ENCODE data around the gene SAPCD1.

Gene SAPCD1

DNA sequence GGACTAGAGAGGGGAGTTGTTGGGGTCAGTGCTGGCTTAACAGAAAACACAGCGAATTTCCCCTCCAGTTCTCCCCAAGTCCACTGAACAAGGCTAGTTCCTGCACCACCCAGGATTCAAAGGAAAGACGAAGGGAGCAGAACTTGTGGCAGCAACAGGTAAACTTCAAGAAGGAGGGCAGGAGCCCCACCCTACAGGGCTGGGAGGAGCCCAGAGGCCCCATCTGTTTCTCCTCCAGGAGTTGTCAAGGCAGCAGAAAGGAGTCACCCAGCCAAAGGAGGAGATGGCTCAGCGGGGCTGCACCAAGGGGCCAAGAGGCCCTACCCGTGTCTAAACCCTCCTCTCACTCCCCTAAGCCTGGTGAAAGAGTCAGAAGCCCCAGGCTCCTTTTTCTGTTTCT is 1.7 kb downstream of the SAPCD1 start:
- Mint-ChIP-seq H3K4me1 (peaks cover 3% of the 10 kb centered on the region), H3K27me3 (no peaks in the 10 kb centered on the region), H3K27ac (no peak overlapping the region), H3K36me3 (peaks cover 13% of the 10 kb centered on the region), H3K9me3 (no peaks in the 10 kb centered on the region), H3K4me3 (no peak overlapping the region)

DNA sequence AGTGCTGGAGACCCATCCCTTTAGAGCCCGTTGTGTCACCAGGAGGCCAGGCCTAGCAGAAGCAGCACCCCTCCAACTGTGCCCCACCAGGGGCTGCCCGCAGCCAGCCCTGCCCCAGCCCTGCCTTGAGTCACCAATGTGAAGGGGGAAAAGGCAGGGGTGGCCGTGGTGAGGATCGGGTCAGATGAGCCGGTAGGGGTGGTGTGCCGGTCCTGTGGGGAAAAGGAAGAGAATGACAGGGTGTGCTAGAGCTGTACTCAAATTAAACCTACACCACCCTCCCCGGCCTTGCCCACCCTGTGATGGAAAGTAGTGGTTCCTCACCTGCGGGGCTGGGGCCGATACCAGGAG is 3.1 kb downstream of the SAPCD1 start:
- Mint-ChIP-seq H3K4me1 (peaks cover 10% of the 10 kb centered on the region), H3K9me3 (no peaks in the 10 kb centered on the region), H3K27ac (no peak overlapping the region), H3K27me3 (no peaks in the 10 kb centered on the region), H3K36me3 (peaks cover 5% of the 10 kb centered on the region), H3K4me3 (no peak overlapping the region)

DNA sequence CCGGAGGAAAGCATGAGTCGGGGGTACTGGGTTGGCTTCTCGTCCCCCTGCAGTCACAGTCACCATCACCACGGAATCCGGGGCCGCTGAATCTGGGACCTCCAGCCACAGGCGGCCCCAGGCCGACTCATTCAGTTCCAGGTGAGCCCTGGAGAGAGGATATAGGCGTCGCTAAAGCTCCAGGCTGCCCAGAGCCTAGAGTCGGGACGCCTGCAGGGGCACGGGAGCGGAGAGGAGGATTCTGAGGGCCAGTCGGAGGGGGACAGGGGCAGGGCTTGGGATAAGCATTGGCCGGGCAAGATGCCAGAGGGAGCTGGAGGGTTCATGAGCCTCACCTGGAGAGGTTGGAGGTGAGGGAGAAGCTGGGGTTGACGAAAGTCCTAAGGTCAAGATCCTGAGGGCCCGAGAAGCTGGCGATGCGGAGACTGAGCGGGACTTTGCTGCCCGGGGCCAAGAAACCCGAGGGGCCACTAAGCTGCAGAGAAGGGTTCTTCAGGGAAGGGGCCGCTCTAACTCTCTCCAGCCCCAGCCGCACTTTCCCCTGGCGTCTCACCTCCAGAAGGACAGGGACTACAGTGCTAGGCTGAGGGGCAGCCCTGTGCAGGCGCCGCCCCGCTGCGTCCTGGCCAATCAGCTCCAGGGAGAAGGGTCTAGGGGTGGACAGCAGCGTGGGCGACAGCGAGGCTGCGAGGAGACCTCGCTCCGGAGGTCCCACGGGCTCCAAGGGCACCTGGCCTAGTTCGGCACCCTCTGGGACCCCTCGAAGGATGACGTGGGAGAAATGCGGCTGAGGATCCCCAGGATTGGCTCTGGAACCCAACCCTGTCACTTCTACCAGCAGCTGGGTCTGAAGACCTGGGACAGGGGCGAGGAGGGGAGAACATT is 3.7 kb downstream of the SAPCD1 start:
- Mint-ChIP-seq H3K4me1 (peaks cover 12% of the 10 kb centered on the region), H3K9me3 (no peaks in the 10 kb centered on the region), H3K27me3 (no peaks in the 10 kb centered on the region), H3K36me3 (peaks cover 5% of the 10 kb centered on the region), H3K4me3 (no peak overlapping the region), H3K27ac (no peak overlapping the region)

GRCh38 chr6:31767096-31767645 is 4.7 kb downstream of the SAPCD1 start:
- no peak overlapping the region for H3K4me3 Mint-ChIP-seq

DNA sequence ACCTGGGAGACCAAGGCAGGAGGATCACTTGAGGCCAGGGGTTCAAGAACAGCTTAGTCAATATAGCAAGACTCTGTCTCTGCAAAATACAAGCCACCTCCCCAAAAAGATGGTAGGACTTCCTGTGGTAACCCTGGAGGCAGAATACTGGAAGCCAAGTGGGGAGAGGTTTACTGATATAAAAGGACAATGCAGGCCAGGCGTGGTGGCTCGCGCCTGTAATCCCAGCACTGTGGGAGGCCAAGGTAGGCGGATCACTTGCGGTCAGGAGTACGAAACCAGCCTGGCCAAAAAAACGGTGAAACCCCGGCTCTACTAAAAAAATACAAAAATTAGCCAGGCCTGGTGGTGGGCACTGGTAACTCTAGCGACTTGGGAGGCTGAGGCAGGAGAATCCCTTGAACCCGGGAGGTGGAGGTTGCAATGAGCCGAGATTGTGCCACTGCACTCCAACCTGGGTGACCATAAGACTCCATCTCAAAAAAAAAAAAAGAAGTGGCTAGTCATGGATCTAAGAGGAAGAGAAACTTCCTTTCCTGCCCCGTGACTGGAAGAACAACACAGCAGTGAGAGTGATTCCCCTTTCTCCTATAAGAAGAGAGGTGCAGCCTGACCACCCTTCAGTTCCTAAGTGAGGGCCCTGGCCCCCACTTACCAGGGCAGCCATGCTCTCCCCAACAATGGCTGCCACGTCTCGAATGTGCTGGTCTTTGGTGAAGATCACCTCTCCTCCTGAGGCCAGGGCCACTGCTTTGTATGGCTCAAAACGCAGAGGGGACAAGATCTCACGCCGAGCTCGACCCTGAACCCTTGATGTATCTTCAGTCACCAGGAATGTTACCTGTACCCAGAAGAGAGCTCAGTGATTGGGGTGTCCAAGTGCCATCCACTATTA is 6.2 kb downstream of the SAPCD1 start:
- H3K27ac Mint-ChIP-seq, result no peak overlapping the region
- no peaks in the 10 kb centered on the region for H3K27me3 Mint-ChIP-seq
- peaks cover 23% of the 10 kb centered on the region for H3K4me1 Mint-ChIP-seq

More at GRCh38 chr6:31767096-31767645, 4.7 kb downstream of the SAPCD1 start:
- Mint-ChIP-seq H3K36me3 (peaks cover 2% of the 10 kb centered on the region), H3K27ac (no peak overlapping the region), H3K9me3 (no peaks in the 10 kb centered on the region), H3K4me1 (peaks cover 17% of the 10 kb centered on the region), H3K27me3 (no peaks in the 10 kb centered on the region)

GRCh38 chr6:31769684-31770371 is 7.4 kb downstream of the SAPCD1 start:
- Mint-ChIP-seq H3K4me3 (peak overlapping the region; percentile 23), H3K4me1 (peaks cover 22% of the 10 kb centered on the region), H3K27ac (no peak overlapping the region), H3K9me3 (no peaks in the 10 kb centered on the region), H3K36me3 (no peaks in the 10 kb centered on the region), H3K27me3 (no peaks in the 10 kb centered on the region)

More for the DNA sequence above, 6.2 kb downstream of the SAPCD1 start:
- Mint-ChIP-seq H3K36me3 (no peaks in the 10 kb centered on the region), H3K4me3 (no peak overlapping the region), H3K9me3 (no peaks in the 10 kb centered on the region)

DNA sequence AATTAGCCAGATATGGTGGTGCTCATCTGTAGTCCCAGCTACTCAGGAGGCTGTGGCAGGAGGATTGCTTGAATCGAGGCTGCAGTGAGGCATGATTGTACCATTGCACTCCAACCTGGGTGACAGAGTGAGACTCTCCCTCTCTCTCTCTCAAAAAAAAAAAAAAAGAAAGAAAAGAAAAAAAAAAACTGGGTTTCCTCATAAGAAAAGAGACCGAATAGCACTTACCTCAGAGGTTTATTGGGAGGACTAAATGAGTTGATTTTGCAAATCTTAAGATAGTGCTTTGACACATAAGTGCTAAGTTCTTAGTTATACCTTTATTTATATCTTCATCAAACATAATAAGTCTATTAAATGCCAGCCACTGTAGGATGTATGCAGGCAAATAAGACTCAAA is 8.4 kb downstream of the SAPCD1 start:
- H3K27ac Mint-ChIP-seq, result peak overlapping the region; percentile 51
- H3K9me3 Mint-ChIP-seq, result no peaks in the 10 kb centered on the region
- H3K4me1 Mint-ChIP-seq, result peaks cover 28% of the 10 kb centered on the region
- H3K36me3 Mint-ChIP-seq, result no peaks in the 10 kb centered on the region
- no peaks in the 10 kb centered on the region for H3K27me3 Mint-ChIP-seq
- H3K4me3 Mint-ChIP-seq, result no peak overlapping the region

DNA sequence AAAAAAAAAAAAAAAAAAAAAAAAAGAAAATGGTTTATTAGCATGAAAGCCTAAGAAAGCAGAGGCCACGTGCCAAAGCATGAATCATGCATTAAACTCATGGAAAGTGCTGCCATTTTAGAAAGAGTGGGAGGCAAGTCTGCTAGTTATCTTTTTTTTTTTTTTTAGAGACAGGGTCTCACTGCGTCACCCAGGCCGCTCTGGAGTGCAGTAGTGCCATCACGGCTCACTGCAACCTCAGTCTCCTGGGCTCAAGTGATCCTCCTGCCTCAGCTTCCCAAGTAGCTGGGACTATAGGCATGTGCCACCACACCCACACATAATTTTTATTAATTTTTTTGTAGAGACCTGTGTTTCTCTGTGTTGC is 9.5 kb downstream of the SAPCD1 start:
- Mint-ChIP-seq H3K36me3 (no peaks in the 10 kb centered on the region), H3K4me3 (peak overlapping the region; percentile 11), H3K27me3 (no peaks in the 10 kb centered on the region), H3K4me1 (peaks cover 39% of the 10 kb centered on the region), H3K9me3 (no peaks in the 10 kb centered on the region), H3K27ac (no peak overlapping the region)

DNA sequence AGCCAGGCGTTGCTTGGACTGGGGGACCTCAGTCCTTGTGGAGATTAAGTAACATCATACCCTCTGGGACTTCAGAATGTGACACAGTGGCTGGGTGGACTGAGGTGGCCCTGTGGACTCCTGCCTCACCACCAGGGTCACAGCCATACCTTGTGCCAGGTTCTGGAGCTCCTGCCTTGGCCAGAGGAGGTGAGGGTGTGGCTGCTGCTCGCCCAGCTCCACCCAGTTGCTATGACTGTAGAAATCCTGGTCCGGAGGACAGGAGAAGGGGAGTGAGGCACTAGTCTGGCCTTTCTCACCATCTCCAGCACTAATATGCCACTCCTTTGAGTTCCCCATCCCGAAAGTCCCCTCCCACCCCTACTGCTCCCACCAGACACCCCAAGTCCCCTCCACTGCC is 12.7 kb downstream of the SAPCD1 start:
- no peaks in the 10 kb centered on the region for H3K27me3 Mint-ChIP-seq
- no peak overlapping the region for H3K27ac Mint-ChIP-seq
- no peak overlapping the region for H3K4me3 Mint-ChIP-seq
- H3K36me3 Mint-ChIP-seq, result no peaks in the 10 kb centered on the region
- H3K4me1 Mint-ChIP-seq, result peaks cover 42% of the 10 kb centered on the region
- H3K9me3 Mint-ChIP-seq, result no peaks in the 10 kb centered on the region

GRCh38 chr6:31775633-31776484 is 13.4 kb downstream of the SAPCD1 start:
- Mint-ChIP-seq H3K27me3 (no peaks in the 10 kb centered on the region), H3K9me3 (no peaks in the 10 kb centered on the region), H3K36me3 (peaks cover 1% of the 10 kb centered on the region), H3K4me3 (no peak overlapping the region), H3K4me1 (peaks cover 42% of the 10 kb centered on the region), H3K27ac (no peak overlapping the region)

- no peaks in the 10 kb centered on the region for H3K9me3 Mint-ChIP-seq
- H3K27me3 Mint-ChIP-seq, result no peaks in the 10 kb centered on the region
- no peak overlapping the region for H3K27ac Mint-ChIP-seq
- H3K4me1 Mint-ChIP-seq, result peaks cover 36% of the 10 kb centered on the region
- H3K4me3 Mint-ChIP-seq, result no peak overlapping the region
- peaks cover 4% of the 10 kb centered on the region for H3K36me3 Mint-ChIP-seq
Observed at GRCh38 chr6:31776485-31776988, 14.1 kb downstream of the SAPCD1 start.

- H3K27me3 Mint-ChIP-seq, result no peaks in the 10 kb centered on the region
- H3K27ac Mint-ChIP-seq, result no peak within 1 kb of the TSS
- H3K4me3 Mint-ChIP-seq, result peak within 1 kb of the TSS; percentile 19
- H3K9me3 Mint-ChIP-seq, result no peaks in the 10 kb centered on the region
- H3K4me1 Mint-ChIP-seq, result peaks cover 35% of the 10 kb centered on the region
- H3K36me3 Mint-ChIP-seq, result peaks cover 4% of the 10 kb centered on the region
Observed at GRCh38 chr6:31776989-31777666, 14.7 kb downstream of the SAPCD1 start, which contains the start of gene VWA7. TSS of gene VWA7 (minus strand) at chr6:31777328. CDS start at chr6:31776779, 549 bp downstream.

GRCh38 chr6:31777667-31778050 is 15.2 kb downstream of the SAPCD1 start:
- no peak overlapping the region for H3K4me3 Mint-ChIP-seq
- no peaks in the 10 kb centered on the region for H3K27me3 Mint-ChIP-seq
- H3K9me3 Mint-ChIP-seq, result no peaks in the 10 kb centered on the region
- peaks cover 34% of the 10 kb centered on the region for H3K4me1 Mint-ChIP-seq
- H3K27ac Mint-ChIP-seq, result no peak overlapping the region
- peaks cover 6% of the 10 kb centered on the region for H3K36me3 Mint-ChIP-seq

DNA sequence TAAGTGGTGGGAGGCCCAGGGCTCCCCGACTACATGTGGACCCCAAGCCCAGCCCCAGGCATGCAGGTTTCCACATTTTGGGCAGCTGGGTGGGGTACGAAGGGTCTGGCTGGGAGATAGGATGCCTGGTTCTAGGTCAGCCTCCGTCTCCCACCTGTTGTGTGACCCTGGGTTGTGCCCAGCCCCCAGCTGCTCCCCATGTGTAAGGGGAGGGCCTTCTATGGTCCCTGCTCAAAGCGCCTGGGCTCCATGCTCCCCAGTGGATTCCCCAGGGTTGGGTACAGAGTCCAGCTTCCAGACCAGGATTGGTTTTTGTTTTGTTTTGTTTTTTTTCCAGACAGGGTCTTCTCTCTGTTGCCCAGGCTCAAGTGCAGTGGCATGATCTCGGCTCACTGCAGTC is 15.7 kb downstream of the SAPCD1 start:
- Mint-ChIP-seq H3K4me3 (no peak overlapping the region), H3K4me1 (peaks cover 29% of the 10 kb centered on the region), H3K9me3 (no peaks in the 10 kb centered on the region), H3K27me3 (no peaks in the 10 kb centered on the region), H3K27ac (no peak overlapping the region), H3K36me3 (peaks cover 9% of the 10 kb centered on the region)
